OCI-LY3 (cell line): Measurements from ENCODE around the gene CYP3A4.

Experiments
- EZH2phosphoT487 ChIP-seq: fragments of 200-600 bp; shearing (Covaris generic); IDR thresholded peaks from 2 replicates; pipeline ENCODE4 v1.6.1; 2018; ENCODE audit warnings: antibody characterized with exemption, mixed run types, low read depth
- TF ChIP-seq, protein P1 (sequence below): fragments of 200-600, 300-600 bp; sonication (generic); IDR thresholded peaks from 2 replicates; pipeline ENCODE4 v1.5.1; 2014; ENCODE audit warnings: antibody characterized with exemption, low read length, low read depth

DNA sequence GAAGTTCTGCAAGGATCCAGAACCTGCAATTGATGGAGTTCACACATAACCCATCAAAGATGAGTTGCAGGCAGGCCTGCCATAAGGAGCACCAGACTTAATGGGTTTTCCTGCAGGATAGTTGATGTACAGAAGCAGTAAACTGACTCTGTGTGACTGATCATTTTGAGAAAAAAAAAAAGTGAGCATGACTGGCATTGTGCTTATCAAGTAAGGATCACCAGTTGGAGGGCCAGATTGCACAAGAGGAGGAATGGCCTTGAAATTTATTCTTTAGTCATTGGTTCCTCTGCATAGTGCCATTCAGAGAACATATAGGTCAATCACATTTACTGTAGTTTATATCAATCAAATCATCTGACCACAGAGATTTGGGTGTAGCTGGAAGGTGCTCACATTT is 47.6 kb upstream of the CYP3A4 start:
- TF ChIP-seq, protein P1, sequence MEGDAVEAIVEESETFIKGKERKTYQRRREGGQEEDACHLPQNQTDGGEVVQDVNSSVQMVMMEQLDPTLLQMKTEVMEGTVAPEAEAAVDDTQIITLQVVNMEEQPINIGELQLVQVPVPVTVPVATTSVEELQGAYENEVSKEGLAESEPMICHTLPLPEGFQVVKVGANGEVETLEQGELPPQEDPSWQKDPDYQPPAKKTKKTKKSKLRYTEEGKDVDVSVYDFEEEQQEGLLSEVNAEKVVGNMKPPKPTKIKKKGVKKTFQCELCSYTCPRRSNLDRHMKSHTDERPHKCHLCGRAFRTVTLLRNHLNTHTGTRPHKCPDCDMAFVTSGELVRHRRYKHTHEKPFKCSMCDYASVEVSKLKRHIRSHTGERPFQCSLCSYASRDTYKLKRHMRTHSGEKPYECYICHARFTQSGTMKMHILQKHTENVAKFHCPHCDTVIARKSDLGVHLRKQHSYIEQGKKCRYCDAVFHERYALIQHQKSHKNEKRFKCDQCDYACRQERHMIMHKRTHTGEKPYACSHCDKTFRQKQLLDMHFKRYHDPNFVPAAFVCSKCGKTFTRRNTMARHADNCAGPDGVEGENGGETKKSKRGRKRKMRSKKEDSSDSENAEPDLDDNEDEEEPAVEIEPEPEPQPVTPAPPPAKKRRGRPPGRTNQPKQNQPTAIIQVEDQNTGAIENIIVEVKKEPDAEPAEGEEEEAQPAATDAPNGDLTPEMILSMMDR, result no peak
- no peak for TF ChIP-seq EZH2phosphoT487
